Activated CD4-positive, alpha-beta T cell treated with anti-CD3 and anti-CD28 coated beads, Interleukin-2, amount 10 ng/mL, durations not matched to agents 24 days and 14 days (primary cell): ENCODE data around the gene FBF1. TPM values are rescaled to one million over a fixed set of nuclear protein-coding genes. Genes with fewer than 3 reads are reported as not detected.
A peak's percentile ranks its signal among the peaks of the same experiment; 100 is the strongest.

Experiments
- DNase-seq: peaks from one replicate; pipeline ENCODE4 v3.0.0; 2022
- H3K27ac Mint-ChIP-seq: one replicate; pipeline ENCODE4 v1.8.0; 2022; ENCODE audit warnings: mild to moderate bottlenecking, mixed read lengths
- H3K27me3 Mint-ChIP-seq: one replicate; pipeline ENCODE4 v1.8.0; 2022; ENCODE audit warnings: mixed read lengths
- H3K36me3 Mint-ChIP-seq: one replicate; pipeline ENCODE4 v1.8.0; 2022; ENCODE audit warnings: low read depth, mild to moderate bottlenecking, mixed read lengths
- H3K4me1 Mint-ChIP-seq: one replicate; pipeline ENCODE4 v1.8.0; 2021; ENCODE audit warnings: mixed read lengths
- H3K4me3 Mint-ChIP-seq: one replicate; pipeline ENCODE4 v1.8.0; 2022; ENCODE audit warnings: mild to moderate bottlenecking, moderate library complexity, mixed read lengths
- H3K9me3 Mint-ChIP-seq: one replicate; pipeline ENCODE4 v1.8.0; 2021; ENCODE audit warnings: mixed read lengths
- intact Hi-C: fragments of 100-400 bp; cut with micrococcal nuclease; formaldehyde crosslinking; loops from one replicate; pipeline ENCODE4 v1.15.1; 2023
- total RNA-seq: library from RNA; stranded (reverse); gene quantifications from 2 replicates; pipeline ENCODE4 v1.2.3, GENCODE V29; 2022

Gene FBF1
- total RNA-seq, 1 donor from 2014 or later = 18.6 TPM

- H3K27me3 Mint-ChIP-seq = no peaks in the 10 kb centered on the region
- intact Hi-C loops = loop anchor here (10.0 kb wide), 2 partner anchors 174 to 204 kb away; partner anchors contain the start of genes EXOC7, GALR2, SRP68 and ZACN
- DNase-seq = peak; percentile 53
- peaks cover 25% of the 10 kb centered on the region for H3K36me3 Mint-ChIP-seq
- H3K27ac Mint-ChIP-seq = no peak overlapping the region
- H3K4me1 Mint-ChIP-seq = peaks cover 11% of the 10 kb centered on the region
- H3K9me3 Mint-ChIP-seq = no peaks in the 10 kb centered on the region
- H3K4me3 Mint-ChIP-seq = no peak overlapping the region
These were observed 39.9 kb downstream of the FBF1 start for GRCh38 chr17:75900691-75901533.

GRCh38 chr17:75899767-75900468 is 40.9 kb downstream of the FBF1 start:
- Mint-ChIP-seq H3K27ac (no peak overlapping the region), H3K36me3 (peaks cover 33% of the 10 kb centered on the region), H3K4me1 (peaks cover 17% of the 10 kb centered on the region), H3K27me3 (no peaks in the 10 kb centered on the region), H3K9me3 (no peaks in the 10 kb centered on the region), H3K4me3 (no peak overlapping the region)
- intact Hi-C loops = loop anchor here (5.0 to 10.0 kb wide), 3 partner anchors 123 to 205 kb away; partner anchors contain the start of genes EXOC7, GALR2, SRP68 and ZACN
- DNase-seq = no peak

- peaks cover 18% of the 10 kb centered on the region for H3K4me1 Mint-ChIP-seq
- H3K4me3 Mint-ChIP-seq = no peak overlapping the region
- H3K27me3 Mint-ChIP-seq = no peaks in the 10 kb centered on the region
- H3K36me3 Mint-ChIP-seq = peaks cover 31% of the 10 kb centered on the region
- no peak for DNase-seq
- H3K27ac Mint-ChIP-seq = no peak overlapping the region
- intact Hi-C loops = loop anchor here (5.0 kb wide), 1 partner anchor 122 kb away; a partner anchor contains a TSS
- no peaks in the 10 kb centered on the region for H3K9me3 Mint-ChIP-seq
These were observed 41.5 kb downstream of the FBF1 start for GRCh38 chr17:75899353-75899752.

- H3K27me3 Mint-ChIP-seq = no peaks in the 10 kb centered on the region
- no peak overlapping the region for H3K27ac Mint-ChIP-seq
- intact Hi-C loops = loop anchor here (5.0 kb wide), 1 partner anchor 121 kb away; a partner anchor contains a TSS
- no peak for DNase-seq
- peaks cover 20% of the 10 kb centered on the region for H3K4me1 Mint-ChIP-seq
- no peak overlapping the region for H3K4me3 Mint-ChIP-seq
- peaks cover 34% of the 10 kb centered on the region for H3K36me3 Mint-ChIP-seq
- no peaks in the 10 kb centered on the region for H3K9me3 Mint-ChIP-seq
These were observed 42.1 kb downstream of the FBF1 start for GRCh38 chr17:75898791-75899190.

GRCh38 chr17:75898065-75898464 is 42.8 kb downstream of the FBF1 start:
- Mint-ChIP-seq H3K36me3 (peaks cover 35% of the 10 kb centered on the region), H3K27me3 (no peaks in the 10 kb centered on the region), H3K4me3 (peak overlapping the region; percentile 72), H3K9me3 (no peaks in the 10 kb centered on the region), H3K27ac (peak overlapping the region; percentile 25), H3K4me1 (peaks cover 22% of the 10 kb centered on the region)
- intact Hi-C loops = loop anchor here (5.0 kb wide), 1 partner anchor 121 kb away; a partner anchor contains a TSS
- DNase-seq = no peak

- intact Hi-C loops = loop anchor here (2.0 to 5.0 kb wide), 2 partner anchors 21 to 120 kb away; a partner anchor contains a TSS
- H3K36me3 Mint-ChIP-seq = peaks cover 35% of the 10 kb centered on the region
These were observed 43.5 kb downstream of the FBF1 start for GRCh38 chr17:75897160-75898019.

GRCh38 chr17:75896415-75897159 is 44.3 kb downstream of the FBF1 start, which contains the start of gene TRIM65:
TSS of gene TRIM65 (minus strand) at chr17:75896951. CDS start at chr17:75896937, 14 bp downstream.
- intact Hi-C loops = loop anchor here (1.0 to 5.0 kb wide), 3 partner anchors 9 to 119 kb away; a partner anchor contains a TSS
- peak within 1 kb of the TSS; percentile 94 for H3K4me3 Mint-ChIP-seq
- peaks cover 22% of the 10 kb centered on the region for H3K4me1 Mint-ChIP-seq
- H3K27me3 Mint-ChIP-seq = no peaks in the 10 kb centered on the region
- no peaks in the 10 kb centered on the region for H3K9me3 Mint-ChIP-seq
- H3K27ac Mint-ChIP-seq = peak within 1 kb of the TSS; percentile 89
- peak; percentile 94 for DNase-seq
- peaks cover 31% of the 10 kb centered on the region for H3K36me3 Mint-ChIP-seq

More at GRCh38 chr17:75897160-75898019, 43.5 kb downstream of the FBF1 start:
- no peaks in the 10 kb centered on the region for H3K27me3 Mint-ChIP-seq
- H3K4me1 Mint-ChIP-seq = peaks cover 22% of the 10 kb centered on the region
- peak overlapping the region; percentile 72 for H3K4me3 Mint-ChIP-seq
- no peak for DNase-seq
- H3K9me3 Mint-ChIP-seq = no peaks in the 10 kb centered on the region
- H3K27ac Mint-ChIP-seq = peak overlapping the region; percentile 79

DNA sequence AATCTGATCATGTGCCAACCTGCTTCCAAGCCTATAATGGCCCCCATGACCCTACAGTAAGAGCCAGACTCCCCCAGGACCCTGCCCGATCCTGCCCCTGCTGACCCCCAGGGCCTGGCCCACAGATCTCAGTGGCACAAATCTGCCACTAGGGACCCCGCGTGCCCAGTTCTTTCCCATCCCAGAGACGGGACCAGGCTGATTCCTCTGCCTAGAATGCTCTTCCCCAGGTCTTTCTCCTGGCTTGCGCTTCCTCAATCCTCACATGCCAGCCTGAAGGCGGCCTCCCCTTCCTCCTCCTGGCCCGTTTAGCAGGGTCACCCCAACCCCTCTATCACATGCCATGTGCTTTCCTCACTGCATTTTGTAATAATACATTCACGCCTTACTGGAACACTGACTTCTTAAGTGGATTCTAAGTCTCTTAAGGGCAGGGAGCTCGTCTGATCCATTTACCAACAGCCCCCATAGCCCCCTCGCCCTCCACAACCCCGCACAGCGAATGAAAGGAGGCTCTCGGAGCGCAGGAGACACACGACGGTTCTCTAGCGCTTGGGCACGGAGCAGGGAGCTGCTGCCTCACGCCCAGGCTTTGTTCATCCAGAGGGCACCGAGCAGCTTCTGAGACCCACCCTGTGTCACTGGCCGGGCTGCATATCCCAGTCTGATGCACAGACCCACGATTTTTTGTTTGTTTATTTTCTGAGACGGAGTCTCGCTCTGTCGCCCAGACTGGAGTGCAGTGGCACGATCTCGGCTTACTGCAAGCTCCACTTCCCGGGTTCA is 45.3 kb downstream of the FBF1 start:
- intact Hi-C loops = loop anchor here (1.0 to 5.0 kb wide), 3 partner anchors 10 to 118 kb away; a partner anchor contains a TSS
- peak overlapping the region; percentile 94 for H3K4me3 Mint-ChIP-seq
- DNase-seq = no peak
- peaks cover 22% of the 10 kb centered on the region for H3K4me1 Mint-ChIP-seq
- H3K36me3 Mint-ChIP-seq = peaks cover 28% of the 10 kb centered on the region
- no peaks in the 10 kb centered on the region for H3K9me3 Mint-ChIP-seq
- H3K27ac Mint-ChIP-seq = peak overlapping the region; percentile 89
- H3K27me3 Mint-ChIP-seq = no peaks in the 10 kb centered on the region

DNA sequence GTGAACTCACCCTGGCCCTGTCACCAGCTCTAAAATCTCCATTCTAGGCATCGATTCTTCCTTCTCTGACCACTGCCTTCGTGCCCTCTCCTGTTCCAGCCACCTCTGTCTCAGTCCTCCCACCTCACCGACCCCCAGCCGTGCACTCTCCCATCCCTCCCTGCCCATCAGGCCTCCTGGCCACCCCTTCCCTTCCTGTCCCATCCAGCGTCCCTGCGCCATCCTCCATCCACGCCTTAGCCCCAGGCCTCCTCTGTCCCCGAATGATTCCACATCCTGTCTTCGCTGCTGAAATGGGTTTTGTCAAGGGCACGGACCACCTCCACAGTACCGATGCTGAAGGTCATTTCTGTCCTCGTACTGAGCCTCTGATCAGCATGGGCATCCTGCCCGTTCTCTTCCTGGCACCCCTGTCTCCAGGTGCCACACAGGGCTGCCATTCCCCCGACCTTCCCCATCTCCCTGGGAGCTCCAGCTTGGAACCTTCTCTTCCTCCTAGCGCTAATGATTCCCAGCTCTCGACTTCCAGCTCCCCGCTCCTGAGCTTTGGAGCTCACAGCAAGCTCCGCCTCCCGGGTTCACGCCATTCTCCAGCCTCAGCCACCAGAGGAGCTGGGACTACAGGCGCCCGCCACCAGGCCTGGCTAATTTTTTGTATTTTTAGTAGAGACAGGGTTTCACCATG is 46.7 kb downstream of the FBF1 start:
- Mint-ChIP-seq H3K36me3 (peaks cover 29% of the 10 kb centered on the region), H3K27me3 (no peaks in the 10 kb centered on the region), H3K4me1 (peaks cover 26% of the 10 kb centered on the region), H3K9me3 (no peaks in the 10 kb centered on the region), H3K4me3 (peak overlapping the region; percentile 64), H3K27ac (peak overlapping the region; percentile 79)
- intact Hi-C loops = no loop called here
- DNase-seq = no peak

DNA sequence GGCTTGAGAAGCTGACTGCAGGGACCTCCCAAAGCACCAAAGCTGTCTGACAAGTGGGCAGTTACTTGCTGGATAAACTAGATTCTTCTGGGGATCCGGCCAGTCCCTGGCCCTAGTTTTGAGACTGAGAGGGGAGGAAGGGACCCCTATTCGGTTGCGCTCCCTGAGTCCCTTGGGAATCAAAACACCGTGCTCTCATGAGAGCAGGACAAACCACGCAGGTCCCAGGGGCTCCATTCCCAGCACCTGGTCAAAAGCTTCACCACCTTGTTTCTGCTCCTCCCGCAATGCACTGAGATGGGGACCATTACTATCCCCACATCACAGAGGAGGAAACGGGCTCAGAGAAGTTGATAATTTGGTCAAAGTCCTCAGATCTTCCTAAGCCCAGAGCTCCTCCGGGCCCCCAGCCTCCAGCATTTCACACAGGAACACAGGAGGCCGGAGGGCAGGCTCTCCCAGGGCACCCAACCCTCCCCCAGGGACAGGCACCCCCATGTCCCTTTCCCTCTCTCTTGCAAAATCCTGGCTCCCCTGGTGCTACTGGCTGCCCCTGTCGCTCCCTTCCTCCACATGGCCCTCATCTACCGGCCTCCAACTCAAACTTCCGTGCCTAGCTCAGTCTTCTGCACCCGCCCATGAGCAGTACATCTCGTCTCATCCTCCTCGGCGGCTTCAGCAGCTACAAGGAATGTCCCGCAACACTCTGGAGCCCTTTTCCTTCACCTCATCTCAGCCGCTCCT is 47.4 kb downstream of the FBF1 start:
- H3K9me3 Mint-ChIP-seq = no peaks in the 10 kb centered on the region
- intact Hi-C loops = no loop called here
- peak overlapping the region; percentile 64 for H3K4me3 Mint-ChIP-seq
- H3K27ac Mint-ChIP-seq = peak overlapping the region; percentile 79
- H3K27me3 Mint-ChIP-seq = no peaks in the 10 kb centered on the region
- peaks cover 26% of the 10 kb centered on the region for H3K36me3 Mint-ChIP-seq
- H3K4me1 Mint-ChIP-seq = peaks cover 26% of the 10 kb centered on the region
- no peak for DNase-seq

GRCh38 chr17:75892556-75893224 is 48.2 kb downstream of the FBF1 start:
- no peak for DNase-seq

More at GRCh38 chr17:75892556-75893224, 48.2 kb downstream of the FBF1 start:
- Mint-ChIP-seq H3K27me3 (no peaks in the 10 kb centered on the region), H3K36me3 (peaks cover 24% of the 10 kb centered on the region), H3K4me1 (peaks cover 26% of the 10 kb centered on the region), H3K4me3 (no peak overlapping the region), H3K27ac (no peak overlapping the region), H3K9me3 (no peaks in the 10 kb centered on the region)
- intact Hi-C loops = no loop called here
